Nephron progenitor cell (in vitro differentiated cells): ENCODE measurements around the gene CRY1.
"Not testable (repeated sequence)": the region's sequence is repeated elsewhere in the genome, so short reads cannot be mapped to it uniquely, and the experiment has no call there.

Source experiments
- DNase-seq: peaks from one replicate; pipeline ENCODE4 v3.0.0; 2021
- H3K27ac Mint-ChIP-seq: 2 replicates; pipeline ENCODE4 v1.8.0; 2021; ENCODE audit warnings: mild to moderate bottlenecking, moderate library complexity, mixed read lengths
- H3K27me3 Mint-ChIP-seq: 2 replicates; pipeline ENCODE4 v1.8.0; 2021; ENCODE audit warnings: mild to moderate bottlenecking, low read depth, mixed read lengths; ENCODE audit not compliant: poor library complexity
- H3K36me3 Mint-ChIP-seq: 2 replicates; pipeline ENCODE4 v1.8.0; 2021; ENCODE audit warnings: low read depth, mixed read lengths
- H3K4me1 Mint-ChIP-seq: 2 replicates; pipeline ENCODE4 v1.8.0; 2021; ENCODE audit warnings: mixed read lengths
- H3K4me3 Mint-ChIP-seq: 2 replicates; pipeline ENCODE4 v1.8.0; 2021; ENCODE audit warnings: mild to moderate bottlenecking, moderate library complexity, mixed read lengths
- H3K9me3 Mint-ChIP-seq: 2 replicates; pipeline ENCODE4 v1.8.0; 2021; ENCODE audit warnings: mild to moderate bottlenecking, moderate library complexity, mixed read lengths
- TF ChIP-seq, protein P1 (sequence below): fragments of 200-600 bp; sonication (generic); IDR thresholded peaks from 2 replicates; pipeline ENCODE4 v1.5.0; 2021; ENCODE audit warnings: antibody characterized with exemption

The CRY1 gene

GRCh38 chr12:107027636-107028053, 65.7 kb downstream of the CRY1 start:
- no peak overlapping the region for H3K4me3 Mint-ChIP-seq

DNA sequence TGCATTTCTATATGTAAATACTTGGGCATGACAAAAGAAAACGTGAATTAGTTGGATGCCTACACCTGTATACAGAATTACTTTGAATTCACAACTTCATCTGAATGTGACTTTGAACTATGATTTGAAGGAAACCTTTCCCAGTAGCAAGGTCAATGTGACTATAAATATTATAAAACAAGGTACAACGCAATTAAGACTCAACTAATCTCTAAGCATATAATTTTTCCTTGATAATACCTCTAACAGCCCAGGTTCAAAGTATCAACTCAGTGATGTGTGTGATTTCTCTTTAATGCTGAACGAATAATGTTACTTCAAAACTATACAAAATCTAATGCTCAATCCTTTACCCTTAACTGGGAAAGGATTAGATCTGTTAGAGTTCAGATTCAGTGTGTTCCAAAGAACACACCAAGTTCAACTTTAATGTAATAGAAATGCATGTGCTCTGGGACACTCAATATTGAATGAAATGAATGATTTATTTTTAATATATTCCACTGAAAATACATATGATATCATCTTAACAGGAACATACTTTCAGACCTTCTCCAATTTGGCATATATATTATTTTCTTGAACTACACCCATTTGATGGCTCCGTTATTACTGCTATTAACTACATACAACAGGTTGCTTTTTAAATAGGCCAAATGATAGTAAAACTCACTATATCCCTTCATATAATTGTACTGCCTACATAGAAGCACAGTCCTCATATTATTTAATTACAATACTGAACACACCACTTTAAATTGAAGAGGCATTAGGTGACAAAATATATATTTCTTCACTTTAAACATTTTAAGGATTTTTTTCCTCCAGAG, 66.3 kb downstream of the CRY1 start:
- Mint-ChIP-seq H3K9me3 (no peaks in the 10 kb centered on the region), H3K27me3 (no peaks in the 10 kb centered on the region), H3K27ac (no peak overlapping the region), H3K4me3 (no peak overlapping the region), H3K4me1 (no peaks in the 10 kb centered on the region), H3K36me3 (no peaks in the 10 kb centered on the region)
- TF ChIP-seq, protein P1, sequence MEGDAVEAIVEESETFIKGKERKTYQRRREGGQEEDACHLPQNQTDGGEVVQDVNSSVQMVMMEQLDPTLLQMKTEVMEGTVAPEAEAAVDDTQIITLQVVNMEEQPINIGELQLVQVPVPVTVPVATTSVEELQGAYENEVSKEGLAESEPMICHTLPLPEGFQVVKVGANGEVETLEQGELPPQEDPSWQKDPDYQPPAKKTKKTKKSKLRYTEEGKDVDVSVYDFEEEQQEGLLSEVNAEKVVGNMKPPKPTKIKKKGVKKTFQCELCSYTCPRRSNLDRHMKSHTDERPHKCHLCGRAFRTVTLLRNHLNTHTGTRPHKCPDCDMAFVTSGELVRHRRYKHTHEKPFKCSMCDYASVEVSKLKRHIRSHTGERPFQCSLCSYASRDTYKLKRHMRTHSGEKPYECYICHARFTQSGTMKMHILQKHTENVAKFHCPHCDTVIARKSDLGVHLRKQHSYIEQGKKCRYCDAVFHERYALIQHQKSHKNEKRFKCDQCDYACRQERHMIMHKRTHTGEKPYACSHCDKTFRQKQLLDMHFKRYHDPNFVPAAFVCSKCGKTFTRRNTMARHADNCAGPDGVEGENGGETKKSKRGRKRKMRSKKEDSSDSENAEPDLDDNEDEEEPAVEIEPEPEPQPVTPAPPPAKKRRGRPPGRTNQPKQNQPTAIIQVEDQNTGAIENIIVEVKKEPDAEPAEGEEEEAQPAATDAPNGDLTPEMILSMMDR, result no peak
- DNase-seq, result no peak

More at GRCh38 chr12:107027636-107028053, 65.7 kb downstream of the CRY1 start:
- Mint-ChIP-seq H3K27me3 (no peaks in the 10 kb centered on the region), H3K9me3 (no peaks in the 10 kb centered on the region), H3K36me3 (no peaks in the 10 kb centered on the region), H3K27ac (no peak overlapping the region), H3K4me1 (no peaks in the 10 kb centered on the region)
- TF ChIP-seq, protein P1, result no peak
- DNase-seq, result no peak

GRCh38 chr12:107026356-107026755, 67.0 kb downstream of the CRY1 start:
- not testable (repeated sequence) for DNase-seq, H3K27ac Mint-ChIP-seq, H3K27me3 Mint-ChIP-seq, H3K9me3 Mint-ChIP-seq, H3K4me1 Mint-ChIP-seq, H3K36me3 Mint-ChIP-seq, H3K4me3 Mint-ChIP-seq

GRCh38 chr12:107025671-107026070, 67.7 kb downstream of the CRY1 start:
- TF ChIP-seq, protein P1, result no peak
- Mint-ChIP-seq H3K36me3 (peaks cover 2% of the 10 kb centered on the region), H3K4me3 (no peak overlapping the region), H3K27ac (no peak overlapping the region), H3K9me3 (no peaks in the 10 kb centered on the region), H3K27me3 (no peaks in the 10 kb centered on the region), H3K4me1 (no peaks in the 10 kb centered on the region)
- no peak for DNase-seq

- no peaks in the 10 kb centered on the region for H3K9me3 Mint-ChIP-seq
- no peak overlapping the region for H3K27ac Mint-ChIP-seq
- no peak overlapping the region for H3K4me3 Mint-ChIP-seq
- H3K36me3 Mint-ChIP-seq, result peaks cover 9% of the 10 kb centered on the region
- TF ChIP-seq, protein P1, result no peak
- H3K4me1 Mint-ChIP-seq, result peaks cover 5% of the 10 kb centered on the region
- H3K27me3 Mint-ChIP-seq, result no peaks in the 10 kb centered on the region
- DNase-seq, result no peak
Observed at GRCh38 chr12:107019546-107019945, 73.8 kb downstream of the CRY1 start.

DNA sequence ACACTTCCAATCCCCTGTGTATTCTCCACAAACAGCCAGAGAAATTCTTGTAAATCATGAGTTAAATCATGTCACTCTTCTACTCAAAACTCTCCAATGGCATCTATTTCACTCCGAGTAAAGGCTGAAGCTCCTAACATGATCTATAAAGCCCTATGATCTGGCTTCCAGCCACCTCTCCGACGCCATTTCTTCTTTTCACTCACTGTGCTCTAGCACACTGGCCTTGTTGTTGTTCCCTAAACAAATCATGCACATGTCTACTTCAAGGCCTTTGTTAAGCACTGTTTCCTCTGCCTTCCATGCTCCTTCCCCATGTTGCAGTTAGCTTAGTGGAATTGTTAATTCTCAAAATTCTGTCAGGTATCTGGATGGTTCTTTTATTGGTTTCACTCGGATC, 76.3 kb downstream of the CRY1 start:
- Mint-ChIP-seq H3K4me1 (peaks cover 5% of the 10 kb centered on the region), H3K27ac (no peak overlapping the region), H3K27me3 (no peaks in the 10 kb centered on the region), H3K4me3 (no peak overlapping the region), H3K9me3 (no peaks in the 10 kb centered on the region), H3K36me3 (peaks cover 19% of the 10 kb centered on the region)
- DNase-seq, result no peak
- TF ChIP-seq, protein P1, result no peak
